SK-N-MC (cell line): ENCODE data around the gene NUDT13.
A peak's percentile ranks its signal among the peaks of the same experiment; 100 is the strongest.
"Not testable (repeated sequence)": the region's sequence is repeated elsewhere in the genome, so short reads cannot be mapped to it uniquely, and the experiment has no call there.

ENCODE experiments used
- DNase-seq: peaks from one replicate; pipeline ENCODE4 v3.0.0-alpha.2; 2011; ENCODE audit warnings: low read depth, low spot score
- H3K27ac ChIP-seq: fragments of 200-600 bp; sonication (generic); 2 replicates; pipeline ENCODE4 v1.5.1; 2016; ENCODE audit warnings: mixed run types
- H3K36me3 ChIP-seq: fragments of 200-600 bp; sonication (generic); 2 replicates; pipeline ENCODE4 v1.6.1; 2017; ENCODE audit warnings: antibody characterized with exemption, low read length, mixed read lengths; ENCODE audit not compliant: insufficient read depth
- H3K4me3 ChIP-seq: fragments of 200-600 bp; sonication (generic); 2 replicates; pipeline ENCODE4 v1.5.1; 2016
- H3K9ac ChIP-seq: fragments of 200-600 bp; sonication (generic); 2 replicates; pipeline ENCODE4 v1.8.0; 2017; ENCODE audit warnings: mixed run types, mixed read lengths; ENCODE audit not compliant: insufficient read length
- H3K9me3 ChIP-seq: fragments of 200-600 bp; sonication (generic); 2 replicates; pipeline ENCODE4 v1.6.1; 2017; ENCODE audit warnings: low read depth, mild to moderate bottlenecking, antibody characterized with exemption, low read length, moderate library complexity, mixed read lengths
- EZH2 ChIP-seq: fragments of 200-600 bp; sonication (generic); IDR thresholded peaks from one replicate; pipeline ENCODE4 v1.6.1; 2017; ENCODE audit warnings: antibody characterized with exemption
- FOXP2 ChIP-seq: optimal IDR thresholded peaks from 2 replicates; pipeline ENCODE3; 2011; ENCODE audit warnings: mild to moderate bottlenecking, moderate library complexity; ENCODE audit not compliant: insufficient read depth; ENCODE audit errors: extremely low read length, control extremely low read depth
- POLR2AphosphoS5 ChIP-seq: IDR thresholded peaks from 2 replicates; pipeline ENCODE4 v1.6.1; 2012; ENCODE audit warnings: mild to moderate bottlenecking, low read depth, low read length, borderline replicate concordance

NUDT13 gene

GRCh38 chr10:73141603-73142002, 31.3 kb downstream of the NUDT13 start:
- no peak overlapping the region for H3K9ac ChIP-seq
- peaks cover 11% of the 10 kb centered on the region; the same call in 1 of the 2 replicates for H3K36me3 ChIP-seq
- no peak for DNase-seq
- H3K9me3 ChIP-seq: no peaks in the 10 kb centered on the region
- TF ChIP-seq EZH2: no peak
- TF ChIP-seq FOXP2: no peak
- no peak overlapping the region for H3K4me3 ChIP-seq
- H3K27ac ChIP-seq: no peak overlapping the region

GRCh38 chr10:73150633-73151413, 40.6 kb downstream of the NUDT13 start:
- not testable (repeated sequence) for H3K9me3 ChIP-seq, DNase-seq, H3K27ac ChIP-seq, H3K4me3 ChIP-seq, H3K9ac ChIP-seq
- H3K36me3 ChIP-seq: peaks cover 27% of the 10 kb centered on the region

GRCh38 chr10:73152009-73152408, 41.8 kb downstream of the NUDT13 start:
- Histone ChIP-seq H3K4me3 (no peak overlapping the region), H3K27ac (no peak overlapping the region), H3K9ac (no peak overlapping the region), H3K36me3 (peaks cover 35% of the 10 kb centered on the region), H3K9me3 (no peaks in the 10 kb centered on the region)
- TF ChIP-seq FOXP2 (no peak), POLR2AphosphoS5 (no peak), EZH2 (no peak)
- no peak for DNase-seq

GRCh38 chr10:73156054-73156453, 45.8 kb downstream of the NUDT13 start:
- no peaks in the 10 kb centered on the region for H3K9me3 ChIP-seq
- no peak overlapping the region for H3K9ac ChIP-seq
- H3K36me3 ChIP-seq: peaks cover 26% of the 10 kb centered on the region
- no peak overlapping the region for H3K27ac ChIP-seq
- no peak for DNase-seq
- TF ChIP-seq POLR2AphosphoS5 (no peak), EZH2 (no peak), FOXP2 (no peak)
- H3K4me3 ChIP-seq: no peak overlapping the region

- H3K9me3 ChIP-seq: no peaks in the 10 kb centered on the region
- no peak overlapping the region for H3K9ac ChIP-seq
- H3K4me3 ChIP-seq: no peak overlapping the region
- H3K36me3 ChIP-seq: peaks cover 31% of the 10 kb centered on the region
- no peak overlapping the region for H3K27ac ChIP-seq
- TF ChIP-seq EZH2 (no peak), POLR2AphosphoS5 (no peak), FOXP2 (no peak)
- DNase-seq: no peak
Observed at GRCh38 chr10:73159038-73159648, 48.9 kb downstream of the NUDT13 start.

- TF ChIP-seq EZH2: no peak
- TF ChIP-seq FOXP2: no peak
- no peak for TF ChIP-seq POLR2AphosphoS5
- no peak overlapping the region for H3K4me3 ChIP-seq
- peaks cover 27% of the 10 kb centered on the region for H3K36me3 ChIP-seq
- no peak for DNase-seq
- no peaks in the 10 kb centered on the region for H3K9me3 ChIP-seq
- no peak overlapping the region for H3K9ac ChIP-seq
- H3K27ac ChIP-seq: no peak overlapping the region
Observed at GRCh38 chr10:73161079-73161478, 50.8 kb downstream of the NUDT13 start.

GRCh38 chr10:73161662-73162061, 51.4 kb downstream of the NUDT13 start:
- DNase-seq: no peak
- H3K27ac ChIP-seq: no peak overlapping the region
- peaks cover 22% of the 10 kb centered on the region for H3K36me3 ChIP-seq
- no peak for TF ChIP-seq FOXP2
- no peak for TF ChIP-seq POLR2AphosphoS5
- TF ChIP-seq EZH2: no peak
- H3K9ac ChIP-seq: no peak overlapping the region
- H3K4me3 ChIP-seq: no peak overlapping the region
- H3K9me3 ChIP-seq: no peaks in the 10 kb centered on the region

- H3K27ac ChIP-seq: no peak overlapping the region
- TF ChIP-seq EZH2 (no peak), POLR2AphosphoS5 (no peak), FOXP2 (no peak)
- DNase-seq: no peak
- H3K4me3 ChIP-seq: no peak overlapping the region
- H3K9me3 ChIP-seq: no peaks in the 10 kb centered on the region
- H3K9ac ChIP-seq: no peak overlapping the region
- peaks cover 22% of the 10 kb centered on the region for H3K36me3 ChIP-seq
Observed at GRCh38 chr10:73163096-73163495, 52.8 kb downstream of the NUDT13 start.

GRCh38 chr10:73166972-73167371, 56.7 kb downstream of the NUDT13 start:
- TF ChIP-seq FOXP2 (no peak), POLR2AphosphoS5 (no peak), EZH2 (no peak)
- H3K4me3 ChIP-seq: peak overlapping the region; percentile 90
- H3K9ac ChIP-seq: no peak overlapping the region
- no peak overlapping the region for H3K27ac ChIP-seq
- DNase-seq: no peak
- no peaks in the 10 kb centered on the region for H3K9me3 ChIP-seq
- peaks cover 17% of the 10 kb centered on the region for H3K36me3 ChIP-seq
